Immature natural killer cell (primary cell): ENCODE data around the gene OTUD3. TPM values are rescaled to one million over a fixed set of nuclear protein-coding genes. Genes with fewer than 3 reads are reported as not detected.
"Not testable (repeated sequence)": the region's sequence is repeated elsewhere in the genome, so short reads cannot be mapped to it uniquely, and the experiment has no call there.

Experiments used
- DNase-seq, 3 donors: peaks; one replicate each; pipeline ENCODE4 v3.0.0; 2022; ENCODE audit warnings: mixed read lengths in 1 of 3
- H3K27ac Mint-ChIP-seq, 6 donors: one replicate each; pipeline ENCODE4 v1.8.0; 2020; ENCODE audit warnings: mixed read lengths in 6 of 6, mild to moderate bottlenecking in 5 of 6, inconsistent platforms in 4 of 6, moderate library complexity in 3 of 6
- H3K27me3 Mint-ChIP-seq, 3 donors: one replicate each; pipeline ENCODE4 v1.8.0; 2020 to 2021; ENCODE audit warnings: low read depth in 3 of 3, mild to moderate bottlenecking in 3 of 3, mixed read lengths in 3 of 3, moderate library complexity in 3 of 3, inconsistent platforms in 1 of 3
- H3K36me3 Mint-ChIP-seq, 3 donors: one replicate each; pipeline ENCODE4 v1.8.0; 2020; ENCODE audit warnings: mixed read lengths in 3 of 3, inconsistent platforms in 2 of 3, mild to moderate bottlenecking in 2 of 3
- H3K4me1 Mint-ChIP-seq, 2 donors: one replicate each; pipeline ENCODE4 v1.8.0; 2020; ENCODE audit warnings: inconsistent platforms in 2 of 2, mild to moderate bottlenecking in 2 of 2, mixed read lengths in 2 of 2, moderate library complexity in 1 of 2
- H3K4me3 Mint-ChIP-seq, 5 donors: one replicate each; pipeline ENCODE4 v1.8.0; 2020; ENCODE audit warnings: mild to moderate bottlenecking in 5 of 5, mixed read lengths in 5 of 5, inconsistent platforms in 3 of 5, moderate library complexity in 3 of 5
- H3K9me3 Mint-ChIP-seq, 6 donors: one replicate each; pipeline ENCODE4 v1.8.0; 2020; ENCODE audit warnings: mild to moderate bottlenecking in 6 of 6, mixed read lengths in 6 of 6, inconsistent platforms in 4 of 6, moderate library complexity in 3 of 6
- polyA plus RNA-seq, 3 donors: library from polyadenylated mRNA; unstranded; fragments of 300-500 nt; fragmentation: Illumina TruSeq; gene quantifications; one replicate each; pipeline ENCODE4 v1.2.3, GENCODE V29; 2021

The OTUD3 gene
- polyA plus RNA-seq, 3 donors from 2014 or later = 0.09 to 1.7 (median 0.38) TPM

DNA sequence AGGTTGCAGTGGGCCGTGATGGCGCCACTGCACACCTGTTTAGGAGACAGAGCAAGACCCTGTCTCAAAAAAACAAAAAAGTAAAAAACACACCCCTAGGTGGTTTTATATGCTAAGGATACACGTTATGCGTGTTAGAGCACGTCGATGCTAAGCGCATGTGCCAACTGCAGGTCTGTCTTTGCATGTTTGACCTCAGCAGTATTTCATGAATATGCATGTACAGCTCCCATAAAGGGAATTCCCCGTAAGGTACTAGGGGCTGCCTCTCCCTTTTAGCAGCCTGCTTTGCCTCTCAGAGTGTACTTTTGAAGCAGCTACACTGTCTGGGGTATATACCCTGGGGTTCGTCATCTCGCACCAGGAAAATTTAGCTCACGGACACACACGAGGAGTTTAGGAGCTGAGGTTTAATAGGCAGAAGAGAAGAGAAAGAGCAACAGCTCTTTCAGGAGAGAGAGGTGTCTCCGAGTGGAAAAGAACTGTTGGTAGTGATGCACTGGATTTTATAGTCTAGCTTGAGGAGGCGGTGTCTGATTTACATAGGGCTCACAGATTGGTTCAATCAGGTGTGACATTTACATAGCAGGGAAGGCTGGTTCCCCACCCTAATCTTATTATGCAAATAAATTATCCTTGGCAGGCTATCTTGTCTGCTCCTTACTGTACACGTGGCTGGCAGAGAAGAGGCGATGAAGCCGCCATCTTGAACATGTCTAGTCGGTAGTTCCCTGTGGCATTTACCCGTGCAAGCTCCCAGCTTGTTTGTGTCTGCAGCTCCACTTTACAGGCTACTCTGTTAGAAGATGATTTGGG, 4.2 kb upstream of the OTUD3 start:
- H3K4me1 Mint-ChIP-seq = peaks cover 5 to 12% of the 10 kb centered on the region in 2 donors
- H3K36me3 Mint-ChIP-seq = no peaks in the 10 kb centered on the region
- no peaks in the 10 kb centered on the region for H3K9me3 Mint-ChIP-seq
- no peak overlapping the region for H3K27ac Mint-ChIP-seq
- H3K27me3 Mint-ChIP-seq = peaks cover 8 to 16% (median 11%) of the 10 kb centered on the region in 3 donors
- no peak for DNase-seq
- no peak overlapping the region for H3K4me3 Mint-ChIP-seq

DNA sequence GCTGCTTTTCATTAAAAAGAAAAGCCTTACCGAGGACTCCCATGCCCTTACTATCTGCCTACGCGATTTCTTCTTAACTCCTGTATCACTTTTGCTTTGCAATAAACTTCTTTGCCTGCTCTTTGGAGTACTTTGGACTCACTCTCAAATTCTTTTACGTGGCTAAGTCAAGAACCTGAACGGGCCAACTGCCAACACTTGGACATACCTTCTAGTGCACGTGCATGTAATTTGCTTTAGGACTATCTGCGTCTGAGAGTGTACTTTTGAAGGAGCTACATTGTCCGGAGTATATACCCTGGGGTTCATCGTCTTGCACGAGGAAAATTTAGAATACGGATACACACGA, 3.6 kb upstream of the OTUD3 start:
- Mint-ChIP-seq H3K36me3 (no peaks in the 10 kb centered on the region), H3K4me1 (peaks cover 11 to 18% of the 10 kb centered on the region in 2 donors), H3K4me3 (no peak overlapping the region), H3K27ac (no peak overlapping the region), H3K27me3 (peaks cover 7 to 14% (median 8%) of the 10 kb centered on the region in 3 donors), H3K9me3 (no peaks in the 10 kb centered on the region)
- DNase-seq = no peak

DNA sequence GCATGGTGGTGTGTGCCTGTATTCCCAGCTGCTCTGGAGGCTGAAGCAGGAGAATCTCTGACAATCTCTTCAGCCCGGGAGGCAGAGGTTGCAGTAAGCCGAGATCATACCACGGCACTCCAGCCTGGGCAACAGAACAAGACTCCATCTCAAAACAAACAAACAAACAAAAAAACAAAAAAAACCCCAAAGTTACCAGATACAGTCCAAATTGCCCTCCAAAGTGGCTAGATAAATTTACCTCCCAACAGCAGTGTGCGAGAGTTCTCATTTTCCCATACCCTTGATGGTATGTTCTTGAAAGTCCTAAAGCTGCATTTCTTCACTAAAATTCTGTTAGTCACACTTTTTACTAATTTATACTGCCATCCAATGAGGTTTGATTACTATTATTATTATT, 3.0 kb upstream of the OTUD3 start:
- peaks cover 7 to 14% (median 8%) of the 10 kb centered on the region in 3 donors for H3K27me3 Mint-ChIP-seq
- H3K9me3 Mint-ChIP-seq = no peaks in the 10 kb centered on the region
- DNase-seq = no peak
- peaks cover 17 to 24% of the 10 kb centered on the region in 2 donors for H3K4me1 Mint-ChIP-seq
- no peak overlapping the region for H3K27ac Mint-ChIP-seq
- no peaks in the 10 kb centered on the region for H3K36me3 Mint-ChIP-seq
- H3K4me3 Mint-ChIP-seq = no peak overlapping the region

DNA sequence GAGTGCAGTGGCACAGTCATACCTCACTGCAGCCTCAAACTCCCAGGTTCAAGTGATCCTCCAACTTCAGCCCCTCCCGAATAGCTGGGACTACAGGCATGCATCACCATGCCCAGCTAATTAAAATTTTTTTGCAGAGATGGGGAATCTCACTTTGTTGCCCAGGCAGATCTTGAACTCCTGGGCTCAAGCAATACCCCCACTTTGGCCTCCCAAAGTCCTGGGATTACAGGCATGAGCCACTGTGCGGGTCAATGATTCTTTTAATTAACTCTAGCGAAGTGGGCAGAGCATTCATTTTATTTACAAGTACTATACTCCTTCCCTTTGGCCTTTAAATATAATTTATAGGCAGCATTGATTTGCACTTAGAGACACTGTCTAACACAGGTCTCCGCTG, 2.5 kb upstream of the OTUD3 start:
- Mint-ChIP-seq H3K27me3 (peaks cover 7 to 14% (median 8%) of the 10 kb centered on the region in 3 donors), H3K27ac (no peak overlapping the region), H3K4me3 (no peak overlapping the region), H3K4me1 (peaks cover 19 to 28% of the 10 kb centered on the region in 2 donors), H3K36me3 (no peaks in the 10 kb centered on the region), H3K9me3 (no peaks in the 10 kb centered on the region)
- DNase-seq = no peak

DNA sequence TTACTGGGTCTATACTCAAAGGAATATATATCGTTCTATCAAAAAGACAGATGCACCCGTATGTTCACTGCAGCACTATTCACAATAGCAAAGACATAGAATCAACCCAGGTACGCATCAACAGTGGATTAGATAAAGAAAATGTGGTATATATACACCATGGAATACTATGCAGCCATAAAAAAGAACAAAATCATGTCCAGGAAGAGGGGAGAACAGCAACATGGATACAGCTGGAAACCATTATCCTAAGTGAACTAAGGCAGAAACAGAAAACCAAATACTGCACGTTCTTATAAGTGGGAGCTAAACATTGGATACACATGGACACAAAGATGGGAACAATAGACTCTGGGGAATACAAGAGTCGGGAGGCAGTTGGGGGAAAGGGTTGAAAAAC, 1.4 kb upstream of the OTUD3 start:
- peaks cover 7 to 14% (median 8%) of the 10 kb centered on the region in 3 donors for H3K27me3 Mint-ChIP-seq
- not testable (repeated sequence) for H3K9me3 Mint-ChIP-seq, DNase-seq, H3K36me3 Mint-ChIP-seq
- H3K4me3 Mint-ChIP-seq = peak overlapping the region in 1 of 5 donors; percentile 20
- H3K4me1 Mint-ChIP-seq = peaks cover 26 to 40% of the 10 kb centered on the region in 2 donors
- peak overlapping the region in 1 of 6 donors; percentile 30 for H3K27ac Mint-ChIP-seq

DNA sequence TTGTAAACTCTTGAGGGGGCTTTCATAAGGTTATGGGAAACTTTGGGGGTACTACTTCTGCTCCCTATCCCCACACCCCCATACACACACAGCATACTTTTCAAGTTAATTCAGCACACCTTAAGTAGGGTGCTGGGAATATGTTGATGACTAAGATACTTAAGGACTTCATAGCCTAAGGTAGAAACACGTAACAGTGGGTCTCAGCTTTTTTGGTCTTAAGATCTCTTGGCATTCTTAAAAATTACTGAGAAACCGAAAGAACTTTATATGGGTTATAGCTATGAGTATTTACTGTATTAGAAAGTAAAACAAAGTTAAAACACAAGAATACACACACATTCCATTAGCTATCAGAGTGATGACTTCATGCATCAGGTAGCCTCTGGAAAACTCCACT, 2.1 kb downstream of the OTUD3 start:
- Mint-ChIP-seq H3K9me3 (no peaks in the 10 kb centered on the region), H3K27me3 (peaks cover 4 to 7% (median 6%) of the 10 kb centered on the region in 3 donors), H3K27ac (no peak overlapping the region), H3K36me3 (no peaks in the 10 kb centered on the region), H3K4me1 (peaks cover 28 to 51% of the 10 kb centered on the region in 2 donors), H3K4me3 (peak overlapping the region in 3 of 5 donors; percentile 18 to 87 (median 79))
- no peak for DNase-seq

DNA sequence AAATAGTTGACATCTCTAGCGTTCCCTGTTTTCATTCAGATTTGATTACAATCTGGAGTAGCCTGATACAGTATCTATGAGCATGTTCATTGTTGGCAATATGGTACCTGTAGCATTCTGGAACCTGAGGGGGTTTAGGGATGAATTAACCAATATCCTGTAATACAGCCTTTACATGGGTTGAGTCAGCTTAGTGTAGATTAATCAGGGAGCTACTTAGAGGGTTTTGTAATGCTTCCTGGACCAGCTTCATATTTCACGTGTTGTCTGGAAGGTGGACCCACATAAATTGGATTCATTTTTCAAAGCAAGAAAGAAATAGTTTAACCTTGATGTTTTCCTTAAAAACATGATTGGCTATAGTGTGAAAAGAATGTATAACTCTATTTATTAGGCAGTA, 3.6 kb downstream of the OTUD3 start:
- Mint-ChIP-seq H3K4me3 (no peak overlapping the region), H3K27me3 (peaks cover 1 to 6% (median 3%) of the 10 kb centered on the region in 3 donors)
- no peak for DNase-seq

DNA sequence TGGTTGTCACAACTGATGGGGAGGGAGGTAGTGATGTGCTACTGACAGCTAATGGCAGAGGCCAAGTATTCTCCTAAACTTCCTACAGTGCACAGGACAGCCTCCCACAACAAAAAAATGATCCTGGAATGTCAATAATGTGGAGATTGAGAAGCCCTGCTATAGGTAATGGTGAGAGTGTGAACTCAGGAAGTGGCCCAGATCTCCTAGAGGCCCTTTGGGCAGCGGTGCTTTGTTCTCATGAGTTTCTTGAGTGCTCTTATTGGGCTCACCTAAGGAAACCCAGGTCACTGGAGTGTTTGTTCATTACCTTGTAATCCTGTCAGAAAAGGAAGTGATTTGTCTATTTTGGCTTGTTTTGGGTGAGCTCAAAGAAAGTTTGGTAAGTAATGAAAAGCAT, 5.9 kb downstream of the OTUD3 start:
- no peak overlapping the region for H3K27ac Mint-ChIP-seq
- H3K9me3 Mint-ChIP-seq = no peaks in the 10 kb centered on the region
- H3K4me1 Mint-ChIP-seq = peaks cover 23 to 50% of the 10 kb centered on the region in 2 donors
- DNase-seq = no peak
- H3K36me3 Mint-ChIP-seq = peaks cover 7 to 20% (median 7%) of the 10 kb centered on the region in 3 donors
- H3K4me3 Mint-ChIP-seq = no peak overlapping the region
- peaks cover 0 to under 1% (median 0%) of the 10 kb centered on the region in 3 donors for H3K27me3 Mint-ChIP-seq

More for the DNA sequence above, 3.6 kb downstream of the OTUD3 start:
- Mint-ChIP-seq H3K4me1 (peaks cover 28 to 63% of the 10 kb centered on the region in 2 donors), H3K36me3 (peaks cover 0 to 3% (median 0%) of the 10 kb centered on the region in 3 donors), H3K9me3 (no peaks in the 10 kb centered on the region), H3K27ac (no peak overlapping the region)

DNA sequence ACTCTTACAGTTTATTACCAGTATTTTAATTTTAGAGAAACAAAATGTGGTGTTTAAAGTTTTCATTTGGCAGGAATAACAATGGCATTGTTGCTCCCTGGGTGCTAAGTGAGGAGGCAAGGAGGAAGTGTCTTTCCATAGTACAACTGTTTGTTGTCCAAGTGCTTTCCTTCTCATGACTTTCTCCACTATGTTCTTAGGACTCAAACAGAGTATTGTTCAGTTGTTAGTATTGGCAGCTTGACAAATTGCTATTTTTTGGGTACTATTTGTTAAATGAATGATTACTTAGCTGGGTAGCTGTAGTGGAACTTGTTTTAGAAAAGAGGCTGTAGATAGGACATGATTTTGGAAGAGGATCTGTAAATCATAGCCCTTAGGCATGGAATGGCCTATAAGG, 7.5 kb downstream of the OTUD3 start:
- Mint-ChIP-seq H3K9me3 (no peaks in the 10 kb centered on the region), H3K4me1 (peaks cover 9 to 35% of the 10 kb centered on the region in 2 donors), H3K27ac (no peak overlapping the region), H3K36me3 (peaks cover 7 to 20% (median 11%) of the 10 kb centered on the region in 3 donors), H3K27me3 (no peaks in the 10 kb centered on the region), H3K4me3 (no peak overlapping the region)
- DNase-seq = no peak

DNA sequence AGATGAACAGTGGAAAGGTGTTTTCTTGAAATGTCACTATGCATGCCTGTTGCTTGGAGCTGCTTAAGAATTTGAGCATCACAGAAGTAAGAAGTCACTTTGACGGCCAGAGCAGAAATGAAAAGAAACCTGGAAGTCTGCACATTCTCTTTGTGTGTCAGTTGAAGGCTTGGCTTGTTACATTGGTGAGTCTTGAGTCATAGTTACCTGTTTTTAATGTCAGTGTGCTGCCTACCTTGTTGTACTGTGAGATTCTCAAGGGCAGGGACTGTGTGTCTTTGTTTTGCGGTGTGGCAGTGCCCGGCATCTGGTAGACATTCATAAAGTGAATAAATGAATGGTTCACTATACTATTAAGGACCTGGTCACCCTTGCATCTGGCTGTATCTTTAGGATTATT, 9.9 kb downstream of the OTUD3 start:
- H3K36me3 Mint-ChIP-seq = peaks cover 15 to 25% (median 20%) of the 10 kb centered on the region in 3 donors
- peaks cover 2 to 20% of the 10 kb centered on the region in 2 donors for H3K4me1 Mint-ChIP-seq
- DNase-seq = no peak
- no peak overlapping the region for H3K27ac Mint-ChIP-seq
- no peak overlapping the region for H3K4me3 Mint-ChIP-seq
- H3K9me3 Mint-ChIP-seq = no peaks in the 10 kb centered on the region
- H3K27me3 Mint-ChIP-seq = no peaks in the 10 kb centered on the region

DNA sequence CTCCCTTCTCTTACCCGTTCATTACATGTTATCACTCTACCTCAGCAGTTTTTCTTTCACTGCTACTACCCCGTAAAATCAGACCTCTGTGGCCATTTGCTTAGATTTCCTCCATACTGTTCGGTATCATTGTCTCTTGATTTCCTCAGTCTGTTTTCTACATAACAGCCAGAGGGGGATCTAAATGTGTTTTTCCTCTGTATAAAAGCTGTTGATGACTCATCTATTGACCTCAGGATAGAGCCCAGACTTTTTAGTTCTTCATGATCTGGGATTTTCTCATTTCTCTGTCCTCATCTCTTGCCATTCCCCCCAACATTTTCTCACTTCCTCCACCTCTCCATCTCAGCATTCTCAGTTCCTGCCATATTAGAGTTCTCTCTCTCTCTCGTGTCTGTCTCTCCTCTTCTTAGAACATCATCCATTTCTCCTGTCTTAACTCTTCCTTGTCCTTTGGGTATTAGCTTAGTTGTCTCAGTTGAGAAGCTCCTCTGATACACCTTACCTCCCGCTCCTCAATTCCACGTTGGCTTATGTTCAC, 10.5 kb downstream of the OTUD3 start:
- DNase-seq = no peak
- H3K27me3 Mint-ChIP-seq = no peaks in the 10 kb centered on the region
- peaks cover 15 to 25% (median 24%) of the 10 kb centered on the region in 3 donors for H3K36me3 Mint-ChIP-seq
- H3K9me3 Mint-ChIP-seq = no peaks in the 10 kb centered on the region
- H3K27ac Mint-ChIP-seq = peak overlapping the region in 1 of 6 donors; percentile 31
- no peak overlapping the region for H3K4me3 Mint-ChIP-seq
- H3K4me1 Mint-ChIP-seq = peaks cover 2 to 19% of the 10 kb centered on the region in 2 donors

DNA sequence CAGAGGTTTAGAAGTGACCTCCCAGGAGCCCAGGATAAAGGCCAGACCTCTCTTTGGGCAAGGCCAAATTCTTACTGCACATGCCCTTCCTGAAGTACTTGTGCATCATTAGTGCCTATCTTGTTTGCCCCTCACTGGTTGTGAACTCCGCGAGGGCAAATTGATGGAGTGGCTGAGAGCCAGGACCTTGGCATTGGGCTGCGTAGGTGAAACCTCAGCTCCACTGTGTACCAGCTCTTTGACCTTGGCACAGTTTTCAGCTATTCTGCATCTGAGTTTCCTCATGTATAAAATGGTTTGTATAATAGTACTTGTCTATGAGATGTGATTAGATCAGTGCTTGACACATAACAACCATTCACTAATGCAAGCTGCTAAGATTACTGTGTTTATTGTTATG, 11.5 kb downstream of the OTUD3 start:
- no peaks in the 10 kb centered on the region for H3K27me3 Mint-ChIP-seq

DNA sequence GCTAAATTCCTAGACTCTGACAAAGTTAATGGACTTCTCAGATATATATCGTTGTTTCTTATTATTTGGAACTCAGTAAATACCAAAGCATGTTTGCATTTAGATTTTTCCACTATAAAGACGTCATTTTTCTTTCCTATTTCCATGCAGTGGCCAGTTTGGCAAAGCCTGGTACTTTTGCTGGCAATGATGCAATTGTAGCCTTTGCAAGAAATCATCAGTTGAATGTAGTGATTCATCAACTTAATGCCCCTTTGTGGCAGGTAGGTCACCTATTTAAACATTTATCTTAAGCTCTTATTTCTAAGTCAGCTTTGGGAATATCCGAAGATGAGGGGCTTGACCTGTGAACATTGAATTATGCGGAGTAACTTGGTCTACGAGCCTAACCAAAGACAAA, 12.0 kb downstream of the OTUD3 start:
- Mint-ChIP-seq H3K9me3 (no peaks in the 10 kb centered on the region), H3K27ac (no peak overlapping the region), H3K27me3 (no peaks in the 10 kb centered on the region), H3K4me1 (peaks cover 0 to 13% of the 10 kb centered on the region in 2 donors), H3K36me3 (peaks cover 21 to 31% (median 29%) of the 10 kb centered on the region in 3 donors), H3K4me3 (no peak overlapping the region)
- DNase-seq = no peak

More for the DNA sequence above, 11.5 kb downstream of the OTUD3 start:
- Mint-ChIP-seq H3K27ac (no peak overlapping the region), H3K9me3 (no peaks in the 10 kb centered on the region), H3K4me3 (no peak overlapping the region), H3K4me1 (peaks cover 0 to 13% of the 10 kb centered on the region in 2 donors), H3K36me3 (peaks cover 15 to 25% (median 24%) of the 10 kb centered on the region in 3 donors)
- no peak for DNase-seq

DNA sequence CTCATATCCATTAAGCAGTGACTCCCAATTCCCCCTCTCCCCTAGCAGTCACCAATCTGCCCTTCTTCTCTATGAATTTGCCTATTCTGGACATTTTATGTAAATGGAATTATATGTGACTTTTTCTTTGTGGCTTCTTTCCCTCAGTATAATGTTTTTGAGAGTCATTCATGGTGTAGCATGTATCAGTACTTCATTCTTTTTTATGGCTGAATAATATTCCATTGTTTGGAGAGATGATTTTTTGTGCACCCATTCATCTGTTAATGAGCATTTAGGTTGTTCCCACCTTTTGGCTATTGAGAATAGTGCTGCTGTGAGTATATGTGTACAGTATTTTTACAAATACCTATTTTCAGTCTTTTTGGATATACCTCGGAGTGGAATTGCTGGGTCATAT, 19.5 kb downstream of the OTUD3 start:
- Mint-ChIP-seq H3K36me3 (peaks cover 42 to 58% (median 47%) of the 10 kb centered on the region in 3 donors), H3K4me1 (peaks cover 0 to 1% of the 10 kb centered on the region in 2 donors), H3K27me3 (peaks cover 0 to 2% (median 0%) of the 10 kb centered on the region in 3 donors), H3K4me3 (no peak overlapping the region), H3K27ac (no peak overlapping the region), H3K9me3 (no peaks in the 10 kb centered on the region)
- no peak for DNase-seq
